ENCODE data around the gene EDNRA.

Gene EDNRA

GRCh38 chr4:147589586-147589985, 108.7 kb downstream of the EDNRA start:
- DNase-seq (ENCODE audit: low read depth in 2 of 2) = no peak

GRCh38 chr4:147590249-147590920, 109.5 kb downstream of the EDNRA start:
- DNase-seq (ENCODE audit: low read depth in 2 of 2) = no peak

- DNase-seq (ENCODE audit: low read depth in 2 of 2) = no peak
Measured at GRCh38 chr4:147591106-147591505, 110.2 kb downstream of the EDNRA start.

- no peak for DNase-seq (ENCODE audit: low read depth in 2 of 2)
Measured at GRCh38 chr4:147594107-147594506, 113.2 kb downstream of the EDNRA start.
